UCSD-AML1 (cell line): Measurements from ENCODE around the gene INPP5A.

Experiments used
- DNase-seq: peaks from one replicate; lab custom pipeline; 2025; ENCODE audit not compliant: unreplicated experiment; lab: John Stamatoyannopoulos, UW

Gene INPP5A

GRCh38 chr10:132712291-132712690, 174.7 kb downstream of the INPP5A start:
- no peak for DNase-seq

- DNase-seq, result no peak
Observed at GRCh38 chr10:132712743-132713142, 175.2 kb downstream of the INPP5A start.

- DNase-seq, result no peak
Observed at GRCh38 chr10:132713421-132714095, 176.0 kb downstream of the INPP5A start.

- no peak for DNase-seq
Observed at GRCh38 chr10:132714096-132714985, 176.8 kb downstream of the INPP5A start.

- DNase-seq, result no peak
Observed at GRCh38 chr10:132714986-132715775, 177.6 kb downstream of the INPP5A start.

- no peak for DNase-seq
Observed at GRCh38 chr10:132715776-132716680, 178.4 kb downstream of the INPP5A start.

- DNase-seq, result no peak
Observed at GRCh38 chr10:132716691-132717490, 179.3 kb downstream of the INPP5A start.

GRCh38 chr10:132721725-132722124, 184.1 kb downstream of the INPP5A start:
- no peak for DNase-seq

- no peak for DNase-seq
Observed at GRCh38 chr10:132722394-132723329, 185.1 kb downstream of the INPP5A start.

GRCh38 chr10:132723330-132723970, 185.9 kb downstream of the INPP5A start:
- no peak for DNase-seq

- no peak for DNase-seq
Observed at GRCh38 chr10:132724446-132724845, 186.9 kb downstream of the INPP5A start.

GRCh38 chr10:132725202-132725601, 187.6 kb downstream of the INPP5A start:
- no peak for DNase-seq

GRCh38 chr10:132726194-132726593, 188.6 kb downstream of the INPP5A start:
- DNase-seq, result no peak

GRCh38 chr10:132726951-132727350, 189.4 kb downstream of the INPP5A start:
- DNase-seq, result no peak

GRCh38 chr10:132727411-132727810, 189.8 kb downstream of the INPP5A start:
- no peak for DNase-seq

GRCh38 chr10:132728321-132728720, 190.7 kb downstream of the INPP5A start:
- DNase-seq, result no peak

- DNase-seq, result no peak
Observed at GRCh38 chr10:132728741-132729140, 191.2 kb downstream of the INPP5A start.
